HG03520 (cell line): ENCODE measurements around the gene NCOA6.
"Not testable (repeated sequence)": the region's sequence is repeated elsewhere in the genome, so short reads cannot be mapped to it uniquely, and the experiment has no call there.

Source experiments
- ATAC-seq: cut with Tn5 transposase; IDR thresholded peaks from one replicate; pipeline ENCODE4 v1.9.1; 2021; ENCODE audit warnings: mild to moderate bottlenecking, moderate library complexity; ENCODE audit not compliant: unreplicated experiment

Gene NCOA6

GRCh38 chr20:34724172-34724571, 101.3 kb downstream of the NCOA6 start:
- no peak for ATAC-seq

GRCh38 chr20:34722560-34722959, 102.9 kb downstream of the NCOA6 start:
- ATAC-seq = not testable (repeated sequence)

GRCh38 chr20:34720266-34720665, 105.2 kb downstream of the NCOA6 start:
- ATAC-seq = no peak

GRCh38 chr20:34719242-34720017, 106.0 kb downstream of the NCOA6 start:
- peak; percentile 76 for ATAC-seq

- no peak for ATAC-seq
These were observed 108.0 kb downstream of the NCOA6 start for GRCh38 chr20:34717230-34718095.

GRCh38 chr20:34716921-34717229, 108.6 kb downstream of the NCOA6 start:
- ATAC-seq = no peak

GRCh38 chr20:34715384-34715783, 110.1 kb downstream of the NCOA6 start:
- no peak for ATAC-seq

- ATAC-seq = not testable (repeated sequence)
These were observed 111.4 kb downstream of the NCOA6 start for GRCh38 chr20:34713944-34714515.

- no peak for ATAC-seq
These were observed 112.1 kb downstream of the NCOA6 start for GRCh38 chr20:34713194-34713943.

GRCh38 chr20:34712525-34713192, 112.8 kb downstream of the NCOA6 start:
- ATAC-seq = no peak

- ATAC-seq = no peak
These were observed 113.5 kb downstream of the NCOA6 start for GRCh38 chr20:34711813-34712430.

- ATAC-seq = no peak
These were observed 114.4 kb downstream of the NCOA6 start for GRCh38 chr20:34710861-34711574.

- no peak for ATAC-seq
These were observed 114.9 kb downstream of the NCOA6 start for GRCh38 chr20:34710568-34710839.

- ATAC-seq = peak; percentile 17
These were observed 115.5 kb downstream of the NCOA6 start for GRCh38 chr20:34709831-34710567.

- ATAC-seq = peak; percentile 39
These were observed 116.2 kb downstream of the NCOA6 start for GRCh38 chr20:34709044-34709830.

- ATAC-seq = peak; percentile 9
These were observed 116.8 kb downstream of the NCOA6 start for GRCh38 chr20:34708621-34709043.

GRCh38 chr20:34706912-34707784, 118.3 kb downstream of the NCOA6 start:
- ATAC-seq = no peak
